ENCODE measurements around the gene PTCHD4. TPM values are rescaled to one million over a fixed set of nuclear protein-coding genes. Genes with fewer than 3 reads are reported as not detected.
"Not testable (repeated sequence)": the region's sequence is repeated elsewhere in the genome, so short reads cannot be mapped to it uniquely, and the experiment has no call there.

Gene PTCHD4
- total RNA-seq, 3 donors from 2014 or later: 1.6 to 2.9 (median 1.9) TPM

- H3K4me3 ChIP-seq: peak overlapping the region in 2 of 3 donors; percentile 15 to 49
Measured at GRCh38 chr6:48110436-48111142, 408 bp downstream of the PTCHD4 start.

DNA sequence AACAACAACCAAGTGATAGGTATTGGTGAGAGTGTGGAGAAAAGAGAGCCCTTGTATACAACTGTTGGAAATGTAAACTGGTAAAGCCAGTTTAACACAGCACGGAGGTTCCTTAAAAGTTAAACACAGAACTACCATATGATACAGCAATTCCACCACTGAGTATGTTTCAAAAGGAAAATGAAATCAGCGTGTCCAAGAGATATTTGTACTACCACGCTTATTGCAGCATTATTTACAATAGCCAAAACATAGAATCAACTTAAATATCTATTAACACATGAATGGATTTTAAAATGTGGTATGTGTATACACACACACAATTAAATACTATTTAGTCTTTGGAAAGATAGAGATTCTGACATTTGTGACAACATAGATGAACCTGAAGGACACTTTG is 1.1 kb downstream of the PTCHD4 start:
- Histone ChIP-seq H3K9me3 (no peaks in the 10 kb centered on the region), H3K27me3 (no peaks in the 10 kb centered on the region), H3K4me1 (no peaks in the 10 kb centered on the region), H3K4me3 (peak overlapping the region in 1 of 3 donors; percentile 26), H3K27ac (no peak overlapping the region), H3K36me3 (no peaks in the 10 kb centered on the region)
- DNase-seq (ENCODE audit: low spot score in 2 of 2): no peak
- intact Hi-C loops (cut with DNase I; ENCODE audit: low total_unique reads): no loop called here
- TF ChIP-seq, protein P1, sequence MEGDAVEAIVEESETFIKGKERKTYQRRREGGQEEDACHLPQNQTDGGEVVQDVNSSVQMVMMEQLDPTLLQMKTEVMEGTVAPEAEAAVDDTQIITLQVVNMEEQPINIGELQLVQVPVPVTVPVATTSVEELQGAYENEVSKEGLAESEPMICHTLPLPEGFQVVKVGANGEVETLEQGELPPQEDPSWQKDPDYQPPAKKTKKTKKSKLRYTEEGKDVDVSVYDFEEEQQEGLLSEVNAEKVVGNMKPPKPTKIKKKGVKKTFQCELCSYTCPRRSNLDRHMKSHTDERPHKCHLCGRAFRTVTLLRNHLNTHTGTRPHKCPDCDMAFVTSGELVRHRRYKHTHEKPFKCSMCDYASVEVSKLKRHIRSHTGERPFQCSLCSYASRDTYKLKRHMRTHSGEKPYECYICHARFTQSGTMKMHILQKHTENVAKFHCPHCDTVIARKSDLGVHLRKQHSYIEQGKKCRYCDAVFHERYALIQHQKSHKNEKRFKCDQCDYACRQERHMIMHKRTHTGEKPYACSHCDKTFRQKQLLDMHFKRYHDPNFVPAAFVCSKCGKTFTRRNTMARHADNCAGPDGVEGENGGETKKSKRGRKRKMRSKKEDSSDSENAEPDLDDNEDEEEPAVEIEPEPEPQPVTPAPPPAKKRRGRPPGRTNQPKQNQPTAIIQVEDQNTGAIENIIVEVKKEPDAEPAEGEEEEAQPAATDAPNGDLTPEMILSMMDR (IDR thresholded peaks at IDR 0.05): no peak
- TF ChIP-seq POLR2AphosphoS5 (IDR thresholded peaks at IDR 0.05) (no peak), POLR2A (IDR thresholded peaks at IDR 0.05) (no peak)

More at GRCh38 chr6:48110436-48111142, 408 bp downstream of the PTCHD4 start:
- Histone ChIP-seq H3K27me3 (no peaks in the 10 kb centered on the region), H3K36me3 (no peaks in the 10 kb centered on the region), H3K9me3 (no peaks in the 10 kb centered on the region), H3K27ac (no peak overlapping the region), H3K4me1 (no peaks in the 10 kb centered on the region)
- intact Hi-C loops (cut with DNase I; ENCODE audit: low total_unique reads): no loop called here
- TF ChIP-seq POLR2A (IDR thresholded peaks at IDR 0.05): no peak
- TF ChIP-seq, protein P1 (IDR thresholded peaks at IDR 0.05): no peak
- TF ChIP-seq POLR2AphosphoS5 (IDR thresholded peaks at IDR 0.05): no peak
- DNase-seq (ENCODE audit: low spot score in 2 of 2): no peak

DNA sequence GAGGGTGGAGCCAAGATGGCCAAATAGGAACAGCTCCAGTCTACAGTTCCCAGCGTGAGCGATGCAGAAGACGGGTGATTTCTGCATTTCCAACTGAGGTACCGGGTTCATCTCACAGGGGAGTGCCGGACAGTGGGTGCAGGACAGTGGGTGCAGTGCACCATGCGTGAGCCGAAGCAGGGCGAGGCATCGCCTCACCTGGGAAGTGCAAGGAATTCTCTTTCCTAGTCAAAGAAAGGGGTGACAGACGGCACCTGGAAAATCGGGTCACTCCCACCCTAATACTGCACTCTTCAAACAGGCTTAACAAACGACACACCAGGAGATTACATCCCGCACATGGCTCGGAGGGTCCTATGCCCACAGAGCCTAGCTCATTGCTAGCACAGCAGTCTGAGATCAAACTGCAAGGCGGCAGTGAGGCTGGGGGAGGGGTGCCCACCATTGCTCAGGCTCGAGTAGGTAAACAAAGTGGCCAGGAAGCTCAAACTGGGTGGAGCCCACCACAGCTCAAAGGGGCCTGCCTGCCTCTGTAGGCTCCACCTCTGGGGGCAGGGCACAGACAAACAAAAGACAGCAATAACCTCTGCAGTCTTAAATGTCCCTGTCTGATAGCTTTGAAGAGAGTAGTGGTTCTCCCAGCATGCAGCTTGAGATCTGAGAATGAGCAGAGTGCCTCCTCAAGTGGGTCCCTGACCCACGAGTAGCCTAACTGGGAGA is 8.4 kb downstream of the PTCHD4 start:
- H3K4me3 ChIP-seq; H3K27ac ChIP-seq; DNase-seq (ENCODE audit: low spot score in 2 of 2); H3K9me3 ChIP-seq; H3K4me1 ChIP-seq; H3K36me3 ChIP-seq; intact Hi-C loops (cut with DNase I; ENCODE audit: low total_unique reads); H3K27me3 ChIP-seq: not testable (repeated sequence)

- Histone ChIP-seq H3K36me3 (no peaks in the 10 kb centered on the region), H3K27ac (no peak overlapping the region), H3K27me3 (no peaks in the 10 kb centered on the region), H3K4me3 (no peak overlapping the region), H3K4me1 (no peaks in the 10 kb centered on the region), H3K9me3 (no peaks in the 10 kb centered on the region)
- intact Hi-C loops (cut with DNase I; ENCODE audit: low total_unique reads): no loop called here
- TF ChIP-seq POLR2A (IDR thresholded peaks at IDR 0.05): no peak
- TF ChIP-seq POLR2AphosphoS5 (IDR thresholded peaks at IDR 0.05): no peak
- TF ChIP-seq, protein P1 (IDR thresholded peaks at IDR 0.05): no peak
- DNase-seq (ENCODE audit: low spot score in 2 of 2): no peak
Measured at GRCh38 chr6:48101290-48101689, 9.7 kb downstream of the PTCHD4 start.

DNA sequence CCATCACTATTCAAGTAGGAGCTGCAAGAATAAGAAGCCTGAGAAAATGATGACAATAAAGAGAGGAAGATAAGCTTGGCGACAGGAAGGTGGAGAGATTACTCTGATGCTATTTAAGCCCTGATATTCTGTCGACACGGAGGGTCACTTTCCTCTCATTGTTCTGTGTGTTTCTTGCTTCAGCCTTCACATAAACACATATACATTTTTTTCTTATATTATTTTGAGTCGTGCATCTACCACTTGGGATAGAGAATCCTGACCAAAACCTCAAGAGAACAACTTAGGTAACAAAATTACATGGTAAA is 10.5 kb downstream of the PTCHD4 start:
- intact Hi-C loops (cut with DNase I; ENCODE audit: low total_unique reads): no loop called here

More for the DNA sequence above, 10.5 kb downstream of the PTCHD4 start:
- Histone ChIP-seq H3K4me3 (no peak overlapping the region), H3K36me3 (no peaks in the 10 kb centered on the region), H3K9me3 (no peaks in the 10 kb centered on the region), H3K27ac (no peak overlapping the region), H3K27me3 (no peaks in the 10 kb centered on the region), H3K4me1 (no peaks in the 10 kb centered on the region)
- TF ChIP-seq, protein P1 (IDR thresholded peaks at IDR 0.05): no peak
- no peak for TF ChIP-seq POLR2A (IDR thresholded peaks at IDR 0.05)
- TF ChIP-seq POLR2AphosphoS5 (IDR thresholded peaks at IDR 0.05): no peak
- no peak for DNase-seq (ENCODE audit: low spot score in 2 of 2)

Data from breast epithelium (tissue), 4 donors.